Measurements from ENCODE around the gene ENDOD1. TPM values are rescaled to one million over a fixed set of nuclear protein-coding genes. Genes with fewer than 3 reads are reported as not detected.

The ENDOD1 gene
- total RNA-seq, 1 experiment from 2014 or later, result 0.83 TPM

GRCh38 chr11:95170294-95170693, 80.6 kb downstream of the ENDOD1 start:
- no peak for DNase-seq (ENCODE audit: low spot score)

DNA sequence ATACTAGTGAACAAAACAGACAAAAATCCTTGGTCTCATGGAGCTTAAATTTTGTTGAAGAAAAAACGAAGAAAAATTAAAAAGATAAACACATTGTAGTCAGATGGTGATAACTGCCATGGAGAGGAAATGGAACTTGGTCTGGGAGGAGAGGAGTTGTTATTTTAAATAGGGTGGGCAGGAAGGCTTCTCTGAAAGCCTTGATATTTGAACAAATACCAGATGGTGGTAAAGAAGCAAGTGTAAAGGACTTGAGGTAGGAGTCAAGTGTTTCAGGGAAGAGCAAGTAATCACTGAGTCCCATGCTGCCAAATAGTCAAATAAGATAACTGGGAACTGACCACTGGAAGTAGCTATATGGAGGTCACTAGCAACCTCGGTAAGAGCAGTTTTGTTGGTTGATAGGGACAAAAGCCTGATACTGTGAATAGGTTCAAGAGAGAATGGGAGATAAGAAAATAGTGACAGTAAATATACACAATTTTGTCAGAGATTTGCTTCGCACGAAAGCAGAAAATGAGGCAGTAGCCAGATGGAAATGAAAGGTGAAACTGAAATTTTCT, 86.3 kb downstream of the ENDOD1 start:
- DNase-seq (ENCODE audit: low spot score), result no peak

Other genes with a start within 250 kb of the ENDOD1 start
- 44.7 and 47.8 TPM in 2 replicates for gene CWC15, start 116.3 kb upstream of the ENDOD1 start, total RNA-seq (2014; rRNA removed; shearing (Covaris generic))
- 0.26 and 1.3 TPM in 2 replicates for gene KDM4D, start 116.1 kb upstream of the ENDOD1 start, total RNA-seq (2014; rRNA removed; shearing (Covaris generic))
- not detected in 2 replicates for gene KDM4E, start 64.6 kb upstream of the ENDOD1 start, total RNA-seq (2014; rRNA removed; shearing (Covaris generic))
- gene KDM4F, start 40.4 kb upstream of the ENDOD1 start, total RNA-seq (2014; rRNA removed; shearing (Covaris generic)), result not detected in 2 replicates
- 0.24 and 0.41 TPM in 2 replicates for gene SRSF8, start 22.9 kb upstream of the ENDOD1 start, total RNA-seq (2014; rRNA removed; shearing (Covaris generic))
- gene SESN3, start 141.4 kb downstream of the ENDOD1 start, total RNA-seq (2014; rRNA removed; shearing (Covaris generic)), result not detected in 2 replicates

Measured in A172 (cell line).